Stomach (tissue), 4 donors: Measurements from ENCODE around the gene VDAC1.

Experiments
- CTCF ChIP-seq, 7 experiments: fragments of 450-650 bp in 4 of 7; fragments of 200-600 bp in 3 of 7; sonication (generic) in 3 of 7; IDR thresholded peaks; one replicate each; pipeline ENCODE4 v1.5.1; 2016 to 2019; ENCODE audit warnings: antibody characterized with exemption in 7 of 7, control low read depth in 2 of 7, mild to moderate bottlenecking in 1 of 7
- EP300 ChIP-seq: sonication (generic); formaldehyde crosslinking; IDR thresholded peaks from one replicate; pipeline ENCODE4 v1.6.1; 2017; ENCODE audit warnings: antibody characterized with exemption
- POLR2A ChIP-seq, 4 donors: fragments of 450-650 bp; IDR thresholded peaks; one replicate each; pipeline ENCODE4 v1.6.1; 2016; ENCODE audit warnings: antibody characterized with exemption in 4 of 4, control low read depth in 2 of 4, mild to moderate bottlenecking in 1 of 4, moderate library complexity in 1 of 4
- POLR2AphosphoS5 ChIP-seq, 3 donors: sonication (generic); formaldehyde crosslinking; IDR thresholded peaks; one replicate each; pipeline ENCODE4 v1.6.1; 2016; ENCODE audit warnings: antibody characterized with exemption in 3 of 3

DNA sequence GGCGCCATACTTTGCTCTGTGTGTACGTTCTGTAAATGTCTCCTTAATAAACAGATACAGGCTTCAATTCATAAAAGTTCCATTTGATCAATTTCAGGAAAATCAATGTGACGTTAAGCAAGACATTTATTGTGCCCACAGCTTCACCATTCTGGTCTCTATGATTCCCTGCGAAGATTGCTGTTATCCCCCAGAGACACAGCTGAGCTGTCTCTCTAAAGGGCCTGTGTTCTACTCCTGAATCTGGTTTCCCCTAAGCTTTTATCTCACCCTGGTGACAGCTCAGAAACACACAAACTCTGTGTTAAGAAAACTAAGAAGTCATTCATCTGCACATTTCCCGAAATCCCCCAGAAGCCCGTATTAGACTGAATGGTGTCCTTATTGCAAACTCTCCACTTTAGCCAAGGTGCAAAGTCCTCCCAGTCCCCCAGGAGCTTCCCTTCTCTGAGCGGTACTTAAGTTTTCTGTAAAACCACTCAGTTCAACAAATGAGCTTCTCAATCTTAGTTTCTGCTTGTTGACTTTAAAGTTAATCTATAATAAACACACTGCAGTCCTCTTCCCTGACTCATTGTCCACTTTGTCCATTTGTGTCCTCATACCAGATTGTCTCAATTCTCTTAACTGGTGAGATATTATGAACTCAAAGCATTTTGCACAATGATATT lies 35.0 kb downstream of the VDAC1 start:
- TF ChIP-seq CTCF (IDR thresholded peaks at IDR 0.05) (no peak), POLR2AphosphoS5 (IDR thresholded peaks at IDR 0.05) (peak in 1 of 3 donors; percentile 37), POLR2A (IDR thresholded peaks at IDR 0.05) (no peak), EP300 (no peak)
